HT1080 (cell line): ENCODE measurements around the gene SLC22A31. TPM values are rescaled to one million over a fixed set of nuclear protein-coding genes. Genes with fewer than 3 reads are reported as not detected.
"Not testable (repeated sequence)": the region's sequence is repeated elsewhere in the genome, so short reads cannot be mapped to it uniquely, and the experiment has no call there.

Experiments used
- DNase-seq: peaks from one replicate; pipeline ENCODE4 v3.0.0-alpha.2; 2015; ENCODE audit warnings: low read depth
- total RNA-seq: library from RNA; depleted of rRNA; stranded (reverse); fragments of >200 nt; shearing (Covaris generic); gene quantifications from 2 replicates; pipeline ENCODE4 v1.2.3, GENCODE V29; 2014

Gene SLC22A31
- total RNA-seq, 1 experiment from 2014 or later = not detected

DNA sequence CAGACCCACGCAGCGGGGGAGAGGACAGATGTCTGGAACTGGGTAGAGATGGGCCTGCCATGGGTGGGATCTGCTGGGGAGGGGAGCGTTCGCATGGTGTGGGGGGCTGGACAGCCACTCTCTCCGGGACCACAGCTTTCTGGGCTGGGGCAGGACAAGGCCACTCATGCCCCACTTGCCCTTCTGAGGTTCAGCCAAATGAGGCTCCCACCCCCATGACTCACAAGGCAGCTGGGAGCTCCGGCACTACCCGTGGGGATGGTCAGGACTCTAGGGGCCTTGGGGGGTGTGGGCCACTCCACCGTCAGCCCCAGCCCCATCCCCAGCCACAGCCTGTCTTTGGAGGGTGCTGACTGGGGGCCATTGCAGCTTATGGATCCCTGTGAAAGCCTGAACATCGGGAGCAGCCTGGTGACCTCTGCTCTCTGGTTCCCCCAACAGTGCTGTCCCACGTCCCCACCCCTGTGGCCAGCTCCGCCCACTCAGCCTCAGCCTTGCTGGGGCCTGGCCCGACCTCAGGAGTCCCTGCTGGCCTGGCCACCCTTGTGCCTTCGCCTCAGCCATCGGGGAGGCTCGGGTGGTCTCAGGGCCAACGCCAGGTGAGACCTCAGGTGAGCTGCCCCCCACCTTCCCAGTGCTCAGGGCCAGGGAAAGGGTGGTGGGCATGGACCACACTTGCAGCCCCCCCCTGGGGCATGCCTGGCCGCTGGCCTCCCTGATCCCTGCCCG lies 33.5 kb downstream of the SLC22A31 start:
- no peak for DNase-seq

DNA sequence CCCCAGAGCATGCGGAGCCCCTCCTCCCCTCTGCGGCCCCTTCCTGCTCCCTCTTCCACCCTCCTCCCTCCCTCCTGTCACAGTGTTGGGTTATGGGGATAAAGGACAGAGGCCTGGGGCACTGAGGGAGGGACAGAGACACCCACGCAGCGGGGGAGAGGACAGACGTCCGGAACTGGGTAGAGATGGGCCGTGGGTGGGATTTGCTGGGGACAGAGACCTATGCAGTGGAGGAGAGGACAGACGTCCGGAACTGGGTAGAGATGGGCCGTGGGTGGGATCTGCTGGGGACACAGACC lies 34.7 kb downstream of the SLC22A31 start:
- not testable (repeated sequence) for DNase-seq

DNA sequence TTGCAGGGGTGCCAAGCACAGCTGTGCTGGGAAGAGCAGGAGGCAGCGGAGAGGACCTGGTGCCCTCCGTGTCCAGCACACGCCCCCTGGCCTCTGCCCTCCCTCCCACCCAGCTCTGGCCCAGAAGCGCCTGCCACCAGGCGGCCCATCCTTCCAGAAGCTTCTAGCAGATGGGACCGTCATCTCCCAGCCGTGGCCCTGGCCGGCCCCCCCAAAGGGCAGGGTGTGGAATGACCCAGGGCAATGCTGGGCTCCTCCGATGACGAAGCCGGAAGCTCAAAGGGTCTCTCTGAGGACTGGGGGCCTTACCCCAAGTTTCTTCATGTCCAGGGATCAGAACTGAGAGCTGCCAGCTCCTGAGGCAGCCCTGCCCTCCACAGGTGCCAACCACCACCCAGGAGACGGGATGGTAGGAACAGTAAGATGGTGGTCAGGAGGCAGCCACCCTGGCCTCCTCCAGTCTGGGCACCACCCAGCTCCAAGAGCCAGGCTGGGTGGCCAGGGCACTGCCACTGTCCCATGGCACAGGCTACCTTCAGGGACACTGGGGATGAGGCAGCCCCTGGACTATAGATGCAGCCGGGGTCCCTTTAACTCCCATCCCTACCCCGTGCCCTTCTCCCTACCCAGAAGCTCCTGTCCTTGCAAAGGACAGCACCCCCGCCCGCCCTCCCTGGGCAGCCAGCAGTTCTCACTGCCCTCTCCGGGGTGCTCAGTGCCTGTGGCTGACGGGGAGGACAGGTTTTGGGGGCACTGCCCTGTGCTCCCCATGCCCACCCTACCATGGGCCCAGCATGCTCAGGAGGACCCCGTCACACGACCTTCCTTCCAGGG lies 35.3 kb downstream of the SLC22A31 start:
- no peak for DNase-seq

DNA sequence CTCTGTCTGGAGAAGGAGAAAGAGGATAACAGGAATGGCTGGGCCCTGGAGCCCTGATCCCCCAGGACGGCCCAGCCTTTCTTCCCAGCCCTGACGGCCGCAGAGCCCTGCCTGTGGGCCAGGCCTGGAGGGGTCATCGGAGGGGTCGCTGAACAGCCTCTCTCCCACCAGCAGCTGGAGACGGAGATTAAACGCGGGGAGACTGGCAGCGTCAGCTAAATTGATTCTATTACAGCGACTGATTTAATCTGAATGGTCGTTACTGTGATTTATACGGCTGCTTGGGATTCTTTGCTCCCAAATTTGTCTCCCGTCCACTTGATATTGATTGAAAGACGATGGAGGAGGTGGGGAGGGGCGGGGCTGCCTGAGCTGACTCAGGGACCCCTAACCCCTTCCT lies 35.9 kb downstream of the SLC22A31 start:
- DNase-seq = no peak

DNA sequence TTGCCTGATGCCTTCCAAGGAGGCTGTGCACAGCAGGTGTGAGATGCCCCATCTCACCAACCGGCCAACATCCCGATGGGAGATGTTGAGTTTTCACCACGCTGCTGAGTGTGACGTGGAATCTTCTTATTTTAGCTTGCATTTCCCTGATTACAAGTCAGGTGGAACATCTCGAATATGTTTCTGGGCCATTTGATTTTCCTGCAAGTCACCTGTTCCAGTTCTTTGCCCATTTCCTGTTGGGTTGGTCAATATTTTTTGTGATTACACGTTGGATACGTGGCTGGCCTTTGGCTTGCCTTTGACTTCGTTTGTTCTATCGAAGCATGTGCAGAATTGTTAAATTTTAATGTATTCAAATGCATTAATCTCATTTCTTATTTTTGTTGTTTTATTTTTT lies 37.0 kb downstream of the SLC22A31 start:
- no peak for DNase-seq

DNA sequence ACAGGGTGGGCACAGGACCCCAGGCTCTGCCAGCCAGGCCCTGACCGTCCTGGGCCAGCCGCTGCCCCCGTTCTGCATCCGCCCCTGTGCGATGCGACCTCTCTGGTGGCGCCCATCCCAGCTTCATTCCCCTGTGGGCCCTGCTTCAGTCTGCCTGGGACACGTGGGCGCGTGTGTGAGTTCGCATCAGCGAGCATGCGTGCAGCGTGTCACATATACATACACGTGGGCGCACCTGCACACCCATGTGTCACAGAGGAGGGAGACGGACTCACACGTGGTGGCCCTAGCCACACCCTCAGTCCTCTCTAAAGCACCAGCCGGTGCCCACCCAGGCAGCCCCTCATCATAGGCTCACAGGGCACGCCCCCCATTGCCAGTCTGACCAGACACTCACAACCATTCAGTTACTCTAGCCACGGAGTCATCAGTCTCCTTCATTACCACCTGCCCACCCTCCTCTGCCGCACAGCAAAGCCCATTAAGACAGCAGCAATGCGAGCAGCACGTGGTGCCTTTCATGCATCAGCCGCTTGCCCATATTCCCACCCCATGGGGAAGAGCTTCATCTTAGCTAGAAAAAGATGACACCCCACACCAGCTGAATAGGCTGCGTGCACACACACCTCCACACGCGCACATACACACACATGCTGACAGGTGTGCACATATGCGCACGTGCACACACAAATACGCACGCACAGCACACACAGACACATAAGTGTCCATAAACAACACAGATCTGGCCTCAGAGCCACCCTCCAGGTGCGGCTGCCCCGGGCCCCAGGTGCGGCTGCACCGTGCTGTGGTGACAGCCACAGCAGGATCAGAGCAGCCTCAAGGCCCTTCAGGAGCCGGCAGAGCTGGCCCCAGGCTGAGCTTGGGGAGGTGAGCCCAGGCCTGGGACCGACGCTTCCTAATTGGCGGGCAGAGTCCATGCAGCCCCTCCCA lies 38.3 kb downstream of the SLC22A31 start:
- no peak for DNase-seq

DNA sequence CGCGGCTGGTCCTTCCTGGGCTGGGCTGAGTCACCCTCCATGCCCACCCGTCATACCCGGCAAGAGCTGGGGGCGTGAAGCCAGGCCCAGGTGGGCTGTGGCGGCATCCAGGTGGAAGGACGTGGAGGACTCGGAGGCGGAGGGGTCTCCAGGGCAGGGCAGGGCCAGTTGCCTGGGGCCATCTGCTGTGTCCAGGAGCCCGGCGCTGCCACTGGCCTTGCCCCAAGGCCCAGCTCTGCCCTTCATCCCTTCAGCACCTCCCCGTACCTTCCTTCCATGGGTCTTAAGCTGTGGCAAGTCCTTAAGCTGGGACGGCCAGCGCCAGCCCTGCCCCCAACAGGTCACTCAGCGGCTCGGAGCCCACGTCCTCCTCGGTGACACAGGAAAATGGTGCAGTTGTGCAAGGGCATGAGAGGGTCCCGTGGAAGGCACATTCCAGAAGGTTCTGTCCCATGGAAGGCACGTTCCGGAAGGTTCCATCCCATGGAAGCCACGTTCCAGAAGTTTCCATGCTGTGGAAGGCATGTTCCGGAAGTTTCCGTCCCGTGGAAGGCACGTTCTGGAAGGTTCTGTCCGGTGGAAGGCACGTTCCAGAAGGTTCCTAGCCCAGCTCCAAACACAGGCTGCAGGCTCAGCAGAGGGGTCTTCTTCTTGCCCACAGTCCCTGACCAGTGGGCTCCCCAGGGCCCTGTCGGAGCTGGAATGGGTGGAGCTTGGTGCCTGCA lies 39.2 kb downstream of the SLC22A31 start:
- no peak for DNase-seq

DNA sequence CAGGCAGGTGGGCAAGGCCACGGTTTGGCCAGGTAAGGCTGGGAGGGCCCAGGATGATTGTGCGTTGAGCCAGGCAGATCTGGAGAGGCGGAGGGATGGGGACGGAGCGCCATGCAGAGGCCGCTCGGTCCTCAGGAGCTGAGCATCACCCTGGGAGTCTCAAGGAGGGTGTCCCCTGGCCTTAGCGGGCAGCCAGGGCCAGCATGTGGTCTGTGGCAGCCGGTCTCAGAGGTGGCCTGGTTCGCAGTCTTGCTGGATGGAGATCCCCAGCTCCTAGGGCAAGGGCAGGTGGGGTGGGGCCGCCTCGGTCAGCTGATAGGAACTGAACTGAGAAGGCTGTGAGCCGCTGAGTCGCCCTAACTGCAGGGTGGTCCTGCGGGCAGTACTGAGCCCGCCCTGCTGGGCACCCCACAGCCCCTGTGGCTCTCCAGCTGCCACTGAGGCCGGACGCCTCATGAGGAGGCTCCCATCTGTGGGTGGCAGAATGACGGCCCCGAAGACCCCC lies 40.4 kb downstream of the SLC22A31 start:
- no peak for DNase-seq

DNA sequence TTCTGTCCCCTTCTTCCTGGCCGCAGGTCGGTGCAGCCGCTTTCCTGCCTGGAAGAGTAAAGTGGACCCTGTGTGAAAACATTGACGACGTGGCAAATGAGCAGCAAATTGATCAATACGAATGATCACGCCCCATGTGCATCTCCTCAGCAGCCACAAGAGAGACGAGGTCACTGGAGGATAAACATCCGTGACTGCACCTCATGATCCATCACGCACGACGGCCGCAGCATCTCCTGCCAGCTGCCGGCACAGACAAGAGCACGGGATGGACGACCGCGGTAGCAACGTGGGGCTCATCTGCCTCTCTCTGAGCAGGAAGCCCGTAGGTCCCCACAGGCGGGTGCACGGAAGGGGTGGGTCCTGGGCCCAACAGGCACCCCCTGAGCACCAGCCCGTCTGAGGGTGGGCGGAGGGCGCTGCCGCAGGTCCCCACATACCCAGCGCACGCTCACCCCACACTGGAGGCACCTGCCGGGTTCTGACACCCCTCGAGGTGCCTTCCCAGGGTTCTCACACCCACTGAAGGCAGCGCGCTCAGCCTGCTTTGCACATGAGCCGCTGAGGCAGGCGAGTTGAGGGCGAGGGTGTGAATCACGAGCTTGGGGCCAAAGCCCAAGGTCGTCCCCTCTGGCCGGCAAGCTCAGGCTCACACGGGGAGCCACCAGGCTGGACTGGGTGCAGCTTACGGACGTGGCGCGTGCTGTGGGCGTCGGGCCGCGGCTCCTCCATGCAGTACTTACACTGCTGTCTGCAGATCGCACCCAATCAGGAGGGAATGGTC lies 41.1 kb downstream of the SLC22A31 start:
- no peak for DNase-seq

DNA sequence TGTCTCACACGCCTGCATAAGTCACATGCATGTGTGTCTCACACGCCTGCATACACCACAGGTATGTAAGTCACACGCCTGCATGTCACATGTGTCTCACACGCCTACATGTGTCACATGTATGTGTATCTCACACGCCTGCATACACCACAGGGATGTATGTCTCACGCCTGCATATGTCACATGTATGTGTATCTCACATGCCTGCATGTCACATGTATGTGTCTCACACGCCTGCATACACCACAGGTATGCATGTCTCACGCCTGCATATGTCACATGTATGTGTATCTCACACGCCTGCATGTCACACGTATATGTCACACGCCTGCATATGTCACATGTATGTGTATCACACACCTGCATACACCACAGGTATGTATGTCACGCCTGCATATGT lies 42.6 kb downstream of the SLC22A31 start:
- no peak for DNase-seq

DNA sequence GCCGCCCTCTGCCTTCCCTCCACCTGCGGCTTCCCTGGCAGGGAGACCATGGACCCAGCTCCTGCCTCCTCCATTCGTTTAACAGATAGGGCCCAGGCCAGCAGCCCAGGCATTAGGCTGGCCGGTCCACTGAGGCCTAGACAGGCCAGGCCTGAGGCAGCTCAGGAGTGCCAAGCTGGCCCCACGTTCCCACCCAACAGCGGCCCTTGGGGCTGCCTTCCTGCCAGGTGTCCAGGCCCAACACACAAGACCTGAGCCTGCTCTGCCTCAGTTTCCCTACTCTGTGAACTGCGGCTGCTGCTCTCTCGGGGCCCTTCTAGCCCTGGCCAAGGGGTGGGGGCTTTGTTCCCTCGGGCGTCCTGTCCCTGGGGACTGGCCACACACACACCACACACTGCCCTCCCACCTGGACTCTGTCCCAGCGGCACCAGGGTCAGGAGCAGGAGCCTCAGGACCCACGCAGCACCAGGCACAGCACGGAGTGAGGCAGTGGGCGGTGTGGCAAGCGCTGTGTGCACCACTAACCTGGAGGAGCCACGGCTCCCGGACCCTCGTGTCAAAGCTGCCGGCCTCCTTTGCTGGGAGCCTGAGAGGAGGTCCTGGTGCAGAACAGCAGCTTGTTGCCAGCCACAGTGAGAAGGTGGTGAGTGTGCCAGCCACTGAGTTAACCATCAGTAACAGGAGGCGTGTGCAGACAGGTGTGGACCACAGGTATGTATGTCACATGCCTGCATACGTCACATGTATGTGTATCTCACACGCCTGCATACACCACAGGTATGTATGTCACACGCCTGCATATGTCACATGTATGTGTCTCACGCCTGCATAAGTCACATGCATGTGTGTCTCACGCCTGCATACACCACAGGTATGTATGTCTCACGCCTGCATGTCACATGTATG lies 43.3 kb downstream of the SLC22A31 start:
- no peak for DNase-seq

DNA sequence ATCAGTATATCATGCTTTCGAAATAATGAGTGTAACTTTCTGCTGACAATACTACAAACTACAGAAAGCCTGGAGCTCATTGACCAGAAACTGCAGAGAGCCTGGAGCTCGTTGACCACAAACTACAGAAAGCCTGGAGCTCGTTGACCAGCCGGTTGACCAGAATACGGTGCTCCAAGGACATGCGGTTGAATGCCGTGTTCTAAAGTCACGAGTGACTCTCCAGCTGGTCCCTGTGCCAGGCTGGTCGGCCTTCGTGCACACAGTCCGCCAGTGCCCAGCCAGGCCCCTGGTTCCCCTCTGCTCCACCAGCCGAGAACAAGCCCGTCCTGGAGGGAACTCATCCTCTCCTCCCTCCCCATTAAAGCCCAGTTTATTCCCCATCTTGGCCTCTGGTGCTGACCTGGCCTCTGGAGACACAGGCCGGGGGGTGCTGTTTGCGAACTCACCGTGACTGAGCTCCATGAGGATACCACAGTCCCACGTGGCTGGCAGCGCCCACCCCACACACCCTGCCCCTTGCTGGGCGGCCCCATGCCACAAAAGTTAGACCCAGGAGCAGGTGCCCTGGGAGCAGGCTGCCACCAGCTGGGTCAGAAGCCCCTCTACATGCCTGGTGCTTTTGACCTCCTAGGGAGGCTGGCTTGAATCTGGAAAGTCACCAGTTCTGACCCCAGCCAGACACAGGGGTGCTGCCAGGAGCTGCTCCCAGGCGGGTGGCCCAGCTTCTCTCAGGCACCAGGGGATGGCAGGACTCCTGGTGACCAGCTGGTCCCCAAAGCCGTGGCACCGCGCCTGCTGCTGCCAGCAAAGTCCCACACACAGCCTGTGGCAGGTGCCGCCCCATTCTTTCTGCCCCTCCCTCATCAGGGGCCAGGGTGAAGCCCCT lies 44.2 kb downstream of the SLC22A31 start:
- no peak for DNase-seq

DNA sequence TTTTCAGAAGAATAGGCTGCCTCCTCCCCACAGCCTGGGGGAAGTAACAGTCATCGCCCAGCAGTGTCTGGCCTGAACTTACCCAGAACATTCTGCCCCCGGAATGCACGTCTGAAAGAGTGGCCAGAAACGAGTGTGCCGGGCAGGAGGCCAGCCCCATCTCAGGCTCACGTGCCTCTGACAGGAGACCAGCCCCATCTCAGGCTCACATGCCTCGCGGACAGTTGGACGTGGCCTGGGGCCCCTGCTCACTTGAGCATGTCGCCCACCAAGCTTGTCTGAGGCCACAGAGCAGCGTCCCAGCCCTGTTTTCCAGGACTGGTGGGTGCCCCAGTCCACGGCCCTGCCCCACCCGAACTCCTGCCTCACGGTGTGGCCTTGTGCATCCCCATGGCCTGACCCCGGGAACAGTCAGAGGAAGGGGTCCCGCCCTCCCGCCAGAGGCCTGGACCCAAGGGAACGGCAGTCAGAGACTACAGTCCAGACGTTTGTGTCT lies 45.1 kb downstream of the SLC22A31 start:
- no peak for DNase-seq

DNA sequence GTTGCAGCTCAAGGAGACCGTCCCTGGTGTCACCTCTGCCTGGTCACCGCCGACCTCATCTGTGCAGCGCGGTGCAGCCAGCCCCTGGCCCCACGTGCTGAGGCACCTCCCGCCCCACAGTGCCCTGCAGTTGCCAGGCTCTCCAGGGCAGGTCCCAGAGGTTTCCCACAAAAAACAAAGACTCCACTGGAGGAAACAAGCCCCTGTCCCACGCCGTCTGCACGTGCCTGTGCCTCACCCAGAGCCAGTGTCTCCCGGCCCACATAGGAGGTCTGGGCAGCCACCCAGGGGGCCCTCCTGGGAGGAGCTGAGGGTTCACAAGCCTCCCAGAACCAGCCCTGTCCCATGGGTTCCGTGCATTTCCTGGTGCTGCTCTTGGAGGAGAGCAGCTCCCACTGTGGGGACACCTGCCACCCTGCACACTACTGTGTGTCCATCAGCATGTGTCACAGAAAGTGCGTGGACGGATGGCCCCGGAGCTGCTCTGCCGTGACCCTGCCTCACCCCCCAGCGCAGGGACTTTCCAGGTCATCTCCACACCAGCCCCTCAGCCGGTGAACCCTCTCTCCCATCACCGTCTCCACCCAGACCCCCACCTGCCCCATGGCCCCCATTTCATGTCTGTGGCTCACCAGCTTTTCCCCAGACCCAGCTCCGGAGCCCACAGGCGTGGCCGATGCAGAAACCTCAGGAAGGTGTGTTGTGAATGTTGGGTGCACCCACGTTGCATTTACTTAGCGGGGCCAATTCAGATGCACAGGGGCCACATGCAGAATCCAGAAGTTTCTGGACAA lies 45.8 kb downstream of the SLC22A31 start:
- no peak for DNase-seq

DNA sequence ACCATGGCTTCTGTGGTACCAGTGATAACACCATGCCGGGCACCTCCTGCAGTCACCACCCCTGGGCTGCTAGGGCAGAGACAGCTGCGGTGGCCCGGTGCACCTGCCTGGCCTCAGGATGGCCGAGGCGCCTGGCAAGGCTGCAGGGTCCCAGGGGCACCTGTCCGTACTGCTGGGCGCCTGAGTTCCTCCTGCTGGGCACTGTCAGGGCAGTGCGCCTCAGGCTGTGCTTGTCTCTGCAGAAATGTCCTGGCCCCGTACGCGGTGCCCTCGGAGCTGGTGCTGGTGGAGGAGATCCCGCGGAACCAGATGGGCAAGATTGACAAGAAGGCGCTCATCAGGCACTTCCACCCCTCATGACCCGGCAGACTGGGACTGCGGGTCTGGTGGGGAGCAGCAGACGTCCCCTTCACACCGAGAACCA lies 46.5 kb downstream of the SLC22A31 start:
- DNase-seq = no peak

DNA sequence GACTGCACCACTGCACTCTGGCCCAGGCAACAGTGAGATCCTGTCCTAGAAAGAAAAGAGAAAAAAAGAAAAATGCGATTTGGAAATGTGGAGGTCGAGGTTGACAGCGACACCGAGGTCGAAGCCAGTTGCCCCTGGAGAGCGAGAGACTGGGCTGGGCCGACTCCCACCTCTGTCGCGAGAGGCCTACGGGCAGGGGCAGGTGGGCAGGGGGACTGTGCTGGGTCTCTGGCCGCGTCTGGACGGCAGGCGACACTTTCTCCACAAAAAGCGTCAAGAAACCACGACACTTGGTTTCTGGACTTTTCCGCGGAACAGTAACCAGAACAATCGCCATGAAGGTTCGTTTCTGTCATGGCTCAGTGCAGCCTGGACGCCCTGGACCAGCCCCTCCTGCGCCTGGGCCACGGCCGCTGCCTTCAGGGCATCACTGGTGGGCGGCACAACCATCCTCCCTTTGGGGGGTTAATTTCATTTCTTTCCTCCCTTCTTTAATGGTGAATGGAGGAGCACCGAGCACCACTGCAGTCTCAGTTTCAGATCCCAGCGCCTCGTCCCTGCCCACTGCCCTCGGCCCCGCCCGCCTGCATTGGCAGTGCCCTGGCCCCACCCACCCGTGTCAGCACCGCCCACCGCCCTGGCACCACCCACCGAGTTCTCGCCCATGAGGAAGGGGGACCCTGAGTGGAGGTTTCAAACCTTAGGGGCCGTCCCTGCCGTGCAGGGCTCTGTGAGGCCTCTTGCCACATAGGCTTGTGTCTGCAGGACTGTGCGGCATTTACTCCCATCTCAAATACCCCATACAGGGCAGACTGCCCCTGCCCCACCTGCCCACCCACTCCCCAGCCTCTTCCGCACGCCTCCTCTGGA lies 47.3 kb downstream of the SLC22A31 start:
- no peak for DNase-seq
